Activated B cell treated with CpG ODN at 0.5 μM for 24 hours (primary cell): ENCODE results near the gene LRRC8C. TPM values are rescaled to one million over a fixed set of nuclear protein-coding genes. Genes with fewer than 3 reads are reported as not detected.

ENCODE experiments used
- ATAC-seq: fragments of 200-7000 bp; cut with Tn5 transposase; one replicate; pipeline ENCODE4 v1.10.0; 2021; ENCODE audit warnings: low read depth, mild to moderate bottlenecking, moderate library complexity
- CTCF ChIA-PET: fragments of 350-600 bp; sonication (Branson Sonifier 250); formaldehyde crosslinking; loops from one replicate; lab custom pipeline; 2021; ENCODE audit warnings: antibody characterized with exemption; lab: Charles Lee
- POLR2A ChIA-PET: fragments of 350-600 bp; sonication (Branson Sonifier 250); formaldehyde crosslinking; loops from one replicate; lab custom pipeline; 2021; ENCODE audit warnings: antibody characterized with exemption; lab: Charles Lee
- DNase-seq: peaks from one replicate; pipeline ENCODE4 v3.0.0; 2022
- H3K27ac Mint-ChIP-seq: one replicate; pipeline ENCODE4 v1.8.0; 2020; ENCODE audit warnings: mixed read lengths
- H3K27me3 Mint-ChIP-seq: one replicate; pipeline ENCODE4 v1.8.0; 2021; ENCODE audit warnings: mixed read lengths
- H3K36me3 Mint-ChIP-seq: one replicate; pipeline ENCODE4 v1.8.0; 2021; ENCODE audit warnings: low read depth, mixed read lengths
- H3K4me1 Mint-ChIP-seq: one replicate; pipeline ENCODE4 v1.8.0; 2021; ENCODE audit warnings: mixed read lengths
- H3K4me3 Mint-ChIP-seq: one replicate; pipeline ENCODE4 v1.8.0; 2020; ENCODE audit warnings: mild to moderate bottlenecking, mixed read lengths
- H3K9me3 Mint-ChIP-seq: one replicate; pipeline ENCODE4 v1.8.0; 2020; ENCODE audit warnings: mixed read lengths
- intact Hi-C: fragments of 100-400 bp; cut with micrococcal nuclease; formaldehyde crosslinking; loops from one replicate; pipeline ENCODE4 v1.15.1; 2024
- total RNA-seq: library from RNA; stranded (reverse); gene quantifications from 2 replicates; pipeline ENCODE4 v1.2.3, GENCODE V29; 2022
- TF ChIP-seq, protein P1 (sequence below): fragments of 200-600 bp; IDR thresholded peaks from one replicate; pipeline ENCODE4 v1.8.0; 2022; ENCODE audit warnings: antibody characterized with exemption, mild to moderate bottlenecking

The LRRC8C gene
- total RNA-seq, 1 donor from 2014 or later: 8.4 TPM

DNA sequence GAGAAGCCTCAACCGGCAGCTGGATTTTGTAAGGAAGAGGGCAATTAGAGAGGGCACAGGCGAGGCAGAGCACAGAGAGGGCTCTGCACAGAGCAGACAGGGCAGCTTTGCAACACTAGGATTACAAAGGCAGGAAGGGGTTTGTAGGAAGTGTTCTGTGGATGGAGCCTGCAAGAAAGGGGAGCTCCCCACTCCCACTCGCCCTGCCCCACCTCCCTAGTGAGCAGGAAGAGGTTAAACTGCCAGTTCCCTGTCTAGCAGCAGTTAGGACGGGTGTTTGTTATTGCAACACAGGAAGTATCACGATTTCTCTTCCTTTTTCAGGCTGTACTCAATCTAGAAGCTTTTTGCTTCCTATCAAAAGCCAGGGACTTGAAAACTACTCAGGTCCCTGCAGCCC lies 124.6 kb downstream of the LRRC8C start:
- Mint-ChIP-seq H3K4me1 (peaks cover 19% of the 10 kb centered on the region), H3K4me3 (peak overlapping the region; percentile 66), H3K27ac (peak overlapping the region; percentile 76), H3K9me3 (no peaks in the 10 kb centered on the region), H3K27me3 (no peaks in the 10 kb centered on the region), H3K36me3 (no peaks in the 10 kb centered on the region)
- TF ChIP-seq, protein P1, sequence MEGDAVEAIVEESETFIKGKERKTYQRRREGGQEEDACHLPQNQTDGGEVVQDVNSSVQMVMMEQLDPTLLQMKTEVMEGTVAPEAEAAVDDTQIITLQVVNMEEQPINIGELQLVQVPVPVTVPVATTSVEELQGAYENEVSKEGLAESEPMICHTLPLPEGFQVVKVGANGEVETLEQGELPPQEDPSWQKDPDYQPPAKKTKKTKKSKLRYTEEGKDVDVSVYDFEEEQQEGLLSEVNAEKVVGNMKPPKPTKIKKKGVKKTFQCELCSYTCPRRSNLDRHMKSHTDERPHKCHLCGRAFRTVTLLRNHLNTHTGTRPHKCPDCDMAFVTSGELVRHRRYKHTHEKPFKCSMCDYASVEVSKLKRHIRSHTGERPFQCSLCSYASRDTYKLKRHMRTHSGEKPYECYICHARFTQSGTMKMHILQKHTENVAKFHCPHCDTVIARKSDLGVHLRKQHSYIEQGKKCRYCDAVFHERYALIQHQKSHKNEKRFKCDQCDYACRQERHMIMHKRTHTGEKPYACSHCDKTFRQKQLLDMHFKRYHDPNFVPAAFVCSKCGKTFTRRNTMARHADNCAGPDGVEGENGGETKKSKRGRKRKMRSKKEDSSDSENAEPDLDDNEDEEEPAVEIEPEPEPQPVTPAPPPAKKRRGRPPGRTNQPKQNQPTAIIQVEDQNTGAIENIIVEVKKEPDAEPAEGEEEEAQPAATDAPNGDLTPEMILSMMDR: no peak
- ChIA-PET POLR2A (interaction anchor here (1.7 kb wide), 1 partner anchor 125 kb away, joined by 4 read pairs; the partner anchor contains the start of gene LRRC8C), CTCF (interaction anchor here (2.5 kb wide), 1 partner anchor 125 kb away, joined by 8 read pairs; the partner anchor contains the start of gene LRRC8C)
- DNase-seq: no peak
- intact Hi-C loops: loop anchor here (1.0 kb wide), 1 partner anchor 63 kb away; no protein-coding TSS in a partner anchor
- ATAC-seq: peak; percentile 64

DNA sequence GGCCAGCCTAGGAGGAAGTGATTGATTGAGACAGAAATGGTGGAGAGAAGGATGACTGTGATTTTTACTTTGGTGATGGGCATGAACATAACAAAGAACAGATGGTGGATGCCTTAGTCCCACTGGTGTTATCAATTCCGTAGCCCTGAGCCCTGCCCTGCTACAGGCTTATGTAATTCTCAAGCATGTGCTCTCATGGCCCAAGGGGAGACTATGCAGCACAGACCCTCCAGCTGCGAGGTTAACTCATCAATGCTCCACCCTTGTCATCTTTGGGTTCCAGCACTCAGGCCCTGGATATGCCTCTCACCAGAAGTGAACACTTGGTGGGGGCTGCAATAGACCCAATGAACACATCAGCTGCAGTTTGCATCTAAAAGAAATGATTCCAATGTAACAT lies 125.2 kb downstream of the LRRC8C start:
- ATAC-seq (no peak), DNase-seq (no peak)
- Mint-ChIP-seq H3K27ac (peak overlapping the region; percentile 76), H3K4me3 (peak overlapping the region; percentile 66), H3K9me3 (no peaks in the 10 kb centered on the region), H3K27me3 (no peaks in the 10 kb centered on the region), H3K36me3 (no peaks in the 10 kb centered on the region), H3K4me1 (peaks cover 24% of the 10 kb centered on the region)
- TF ChIP-seq, protein P1: no peak
- ChIA-PET POLR2A (interaction anchor here (1.7 kb wide), 1 partner anchor 125 kb away, joined by 4 read pairs; the partner anchor contains the start of gene LRRC8C), CTCF (interaction anchor here (0.6 to 2.5 kb wide), 3 partner anchors 109 to 128 kb away, joined by 3 to 8 read pairs (median 3); partner anchors contain the start of gene LRRC8C)
- intact Hi-C loops: no loop called here

DNA sequence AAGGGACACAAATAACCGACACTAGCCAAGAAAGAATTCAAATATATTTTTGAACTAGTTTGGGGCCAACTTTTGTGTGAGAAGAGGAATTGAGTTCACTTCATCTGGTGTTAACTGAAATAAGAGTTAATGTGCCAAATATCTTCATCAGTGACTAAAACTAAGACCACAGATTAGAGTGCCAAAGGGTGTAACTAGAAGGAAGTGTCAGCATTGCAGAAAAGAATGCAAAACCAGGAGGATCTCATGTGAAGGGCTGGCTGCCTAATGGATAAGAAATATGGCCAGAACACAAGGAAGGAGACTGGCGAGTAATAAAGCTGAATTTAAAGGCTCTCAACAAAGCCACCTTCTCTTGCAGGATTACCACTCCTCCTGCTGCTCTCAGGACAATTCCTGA lies 126.1 kb downstream of the LRRC8C start:
- CTCF ChIA-PET: interaction anchor here (0.8 to 2.5 kb wide), 3 partner anchors 89 to 129 kb away, joined by 3 to 8 read pairs (median 3); partner anchors contain the start of gene LRRC8C

DNA sequence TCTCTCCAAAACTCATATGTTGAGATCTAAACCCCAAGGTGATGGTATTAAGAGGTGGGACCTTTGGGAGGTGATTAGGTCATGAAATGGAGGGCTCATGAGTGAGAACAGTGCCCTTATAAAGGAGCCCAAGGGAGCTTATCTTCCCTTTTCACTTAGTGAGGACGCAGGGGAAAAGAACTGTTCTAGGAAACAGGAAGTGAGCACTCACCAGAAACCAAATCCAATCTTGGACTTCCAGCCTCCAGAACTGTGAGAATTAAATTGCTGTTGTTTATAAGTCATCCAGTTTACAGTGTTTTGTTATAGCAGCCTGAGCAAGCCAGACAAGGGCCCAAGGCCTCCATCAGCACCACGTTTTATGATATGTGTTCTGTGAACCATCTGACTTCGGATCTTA lies 127.6 kb downstream of the LRRC8C start:
- ATAC-seq (no peak), DNase-seq (no peak)
- H3K36me3 Mint-ChIP-seq: no peaks in the 10 kb centered on the region
- H3K4me3 Mint-ChIP-seq: no peak overlapping the region
- ChIA-PET CTCF (interaction anchor here (1.5 to 9.2 kb wide), 3 partner anchors 67 to 278 kb away, joined by 3 to 193 read pairs (median 19); partner anchors contain the start of gene LRRC8C), POLR2A (no interaction called here)
- peaks cover 29% of the 10 kb centered on the region for H3K4me1 Mint-ChIP-seq
- TF ChIP-seq, protein P1: no peak
- H3K9me3 Mint-ChIP-seq: no peaks in the 10 kb centered on the region
- intact Hi-C loops: no loop called here
- no peak overlapping the region for H3K27ac Mint-ChIP-seq
- peaks cover 4% of the 10 kb centered on the region for H3K27me3 Mint-ChIP-seq

More for the DNA sequence above, 126.1 kb downstream of the LRRC8C start:
- POLR2A ChIA-PET: interaction anchor here (0.6 kb wide), 1 partner anchor 197 kb away, joined by 4 read pairs; no protein-coding TSS in a partner anchor
- no peak overlapping the region for H3K27ac Mint-ChIP-seq
- no peaks in the 10 kb centered on the region for H3K9me3 Mint-ChIP-seq
- H3K27me3 Mint-ChIP-seq: peaks cover 4% of the 10 kb centered on the region
- no peak for DNase-seq
- ATAC-seq: no peak
- peaks cover 29% of the 10 kb centered on the region for H3K4me1 Mint-ChIP-seq
- no peaks in the 10 kb centered on the region for H3K36me3 Mint-ChIP-seq
- TF ChIP-seq, protein P1: no peak
- intact Hi-C loops: no loop called here
- no peak overlapping the region for H3K4me3 Mint-ChIP-seq

DNA sequence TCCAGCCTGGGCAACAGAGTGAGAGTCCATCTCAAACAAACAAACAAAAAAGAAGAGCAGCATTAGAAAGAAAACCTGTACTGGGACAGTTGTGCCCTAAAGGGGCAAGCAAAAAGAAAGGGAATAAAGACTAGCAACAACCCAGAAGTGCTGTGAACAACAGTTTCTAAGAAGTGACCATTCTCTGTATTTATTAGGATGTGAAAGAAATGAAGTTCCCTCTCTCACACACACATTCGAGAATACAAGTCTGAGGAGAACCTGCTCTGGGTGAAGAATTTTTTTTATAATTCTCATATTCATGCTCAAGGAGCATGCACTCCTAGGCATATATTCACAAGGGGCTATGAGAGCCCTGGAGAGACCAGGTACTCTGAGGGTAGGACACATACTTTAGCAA lies 128.4 kb downstream of the LRRC8C start:
- POLR2A ChIA-PET: no interaction called here
- Mint-ChIP-seq H3K36me3 (no peaks in the 10 kb centered on the region), H3K9me3 (no peaks in the 10 kb centered on the region), H3K27ac (no peak overlapping the region), H3K4me3 (no peak overlapping the region), H3K4me1 (peaks cover 29% of the 10 kb centered on the region), H3K27me3 (peaks cover 4% of the 10 kb centered on the region)
- intact Hi-C loops: no loop called here
- DNase-seq: no peak
- no peak for ATAC-seq
- CTCF ChIA-PET: interaction anchor here (0.9 to 9.2 kb wide), 8 partner anchors 41 to 279 kb away, joined by 3 to 193 read pairs (median 16); partner anchors contain the start of gene LRRC8C
- TF ChIP-seq, protein P1: no peak
